B cell (primary cell): ENCODE data around the gene ZNF598. TPM values are rescaled to one million over a fixed set of nuclear protein-coding genes. Genes with fewer than 3 reads are reported as not detected.

Experiments
- ATAC-seq: fragments of 200-7000 bp; cut with Tn5 transposase; one replicate; pipeline ENCODE4 v1.10.0; 2021; ENCODE audit warnings: low read depth, mild to moderate bottlenecking, moderate number of reproducible peaks, moderate library complexity
- CTCF ChIA-PET: fragments of 350-600 bp; sonication (Branson Sonifier 250); formaldehyde crosslinking; loops from one replicate; lab custom pipeline; 2021; ENCODE audit warnings: antibody characterized with exemption, inconsistent platforms; lab: Charles Lee
- POLR2A ChIA-PET: fragments of 350-600 bp; sonication (Branson Sonifier 250); formaldehyde crosslinking; loops from one replicate; lab custom pipeline; 2021; ENCODE audit warnings: antibody characterized with exemption; lab: Charles Lee
- DNase-seq: peaks from one replicate; pipeline ENCODE4 v3.0.0; 2013
- H2AFZ ChIP-seq: 2 replicates; pipeline ENCODE4 v1.6.1; 2012; ENCODE audit warnings: mild to moderate bottlenecking, low read depth, low read length; ENCODE audit not compliant: insufficient read depth, poor library complexity, severe bottlenecking
- H3K27ac ChIP-seq, 2 donors: 1 replicate in 1 of 2; 2 replicates in 1 of 2; pipeline ENCODE4 v1.5.1; 2012 to 2013; ENCODE audit warnings: low read length in 2 of 2, mild to moderate bottlenecking in 2 of 2, moderate library complexity in 1 of 2
- H3K27me3 ChIP-seq, 4 experiments: fragments of 200-600 bp in 1 of 4; sonication (generic) in 1 of 4; replicated peaks in 1 of 4; 1 replicate in 2 of 4; 2 replicates in 2 of 4; pipeline versions ENCODE4 v1.6.1 to v1.7.0; 2013 to 2016; ENCODE audit warnings: low read length in 3 of 4, mild to moderate bottlenecking in 2 of 4, mixed read lengths in 1 of 4, moderate library complexity in 1 of 4; ENCODE audit not compliant: insufficient read depth in 4 of 4, control insufficient read depth in 3 of 4; ENCODE audit errors: control extremely low read depth in 1 of 4
- H3K36me3 ChIP-seq, 2 experiments: replicated peaks in 1 of 2; 1 replicate in 1 of 2; 2 replicates in 1 of 2; pipeline versions ENCODE4 v1.6.1 to v1.7.1; 2013; ENCODE audit warnings: low read length in 1 of 2; ENCODE audit not compliant: insufficient read depth in 2 of 2, control insufficient read depth in 1 of 2; ENCODE audit errors: control extremely low read depth in 1 of 2, extremely low read depth in 1 of 2
- H3K4me1 ChIP-seq, 2 donors: fragments of 200-600 bp in 1 of 2; sonication (generic) in 1 of 2; 1 replicate in 1 of 2; 2 replicates in 1 of 2; pipeline versions ENCODE4 v1.5.1 to v1.6.1; 2013 to 2017; ENCODE audit warnings: low read length in 2 of 2; ENCODE audit not compliant: control insufficient read depth in 2 of 2, insufficient read depth in 2 of 2
- H3K4me2 ChIP-seq: replicated peaks from 2 replicates; pipeline ENCODE3; 2012; ENCODE audit warnings: mild to moderate bottlenecking, low read depth, low read length; ENCODE audit not compliant: poor library complexity, severe bottlenecking
- H3K4me3 ChIP-seq, 5 experiments: fragments of 200-600 bp in 1 of 5; sonication (generic) in 1 of 5; 1 replicate in 3 of 5; 2 replicates in 2 of 5; pipeline versions ENCODE4 v1.5.1 to v1.7.0; 2011 to 2016; ENCODE audit warnings: low read length in 4 of 5, mild to moderate bottlenecking in 4 of 5, low read depth in 2 of 5, control low read depth in 1 of 5, moderate library complexity in 1 of 5; ENCODE audit not compliant: insufficient read depth in 1 of 5; ENCODE audit errors: control extremely low read depth in 1 of 5, extremely low read depth in 1 of 5
- H3K79me2 ChIP-seq: fragments of 200-600 bp; sonication (generic); one replicate; pipeline ENCODE4 v1.6.0; 2016; ENCODE audit warnings: low read length; ENCODE audit not compliant: control insufficient read depth, insufficient read depth
- H3K9ac ChIP-seq: fragments of 200-600 bp; sonication (generic); 2 replicates; pipeline ENCODE4 v1.6.1; 2017; ENCODE audit warnings: mild to moderate bottlenecking, low read length, moderate library complexity
- H3K9me3 ChIP-seq, 3 donors: one replicate each; pipeline versions ENCODE4 v1.6.1 to v1.7.1; 2013; ENCODE audit warnings: low read length in 2 of 3; ENCODE audit not compliant: control insufficient read depth in 2 of 3, insufficient read depth in 1 of 3; ENCODE audit errors: control extremely low read depth in 1 of 3
- H4K20me1 ChIP-seq: 2 replicates; pipeline ENCODE4 v1.6.0; 2012; ENCODE audit warnings: mild to moderate bottlenecking, low read length; ENCODE audit not compliant: insufficient read depth, control insufficient read depth, poor library complexity, severe bottlenecking
- H3K27ac Mint-ChIP-seq: one replicate; pipeline ENCODE4 v1.8.0; 2021; ENCODE audit warnings: mixed read lengths
- H3K27me3 Mint-ChIP-seq: one replicate; pipeline ENCODE4 v1.8.0; 2021; ENCODE audit warnings: mixed read lengths
- H3K4me1 Mint-ChIP-seq: one replicate; pipeline ENCODE4 v1.8.0; 2021; ENCODE audit warnings: mixed read lengths
- H3K4me3 Mint-ChIP-seq: one replicate; pipeline ENCODE4 v1.8.0; 2021; ENCODE audit warnings: mixed read lengths
- H3K9me3 Mint-ChIP-seq: one replicate; pipeline ENCODE4 v1.8.0; 2022; ENCODE audit warnings: mixed read lengths; ENCODE audit not compliant: insufficient read depth
- CTCF ChIP-seq: fragments of 200-600 bp; IDR thresholded peaks from one replicate; pipeline ENCODE4 v1.8.0; 2022; ENCODE audit warnings: antibody characterized with exemption, mild to moderate bottlenecking
- EZH2 ChIP-seq: IDR thresholded peaks from 2 replicates; pipeline ENCODE4 v1.6.1; 2012; ENCODE audit warnings: borderline replicate concordance, low read depth, mild to moderate bottlenecking, moderate library complexity, low read length; ENCODE audit not compliant: insufficient read depth, poor library complexity, severe bottlenecking
- WGBS: methylation state at CpG from one replicate; pipeline ENCODE4 v1.1.5; 2013; ENCODE audit warnings: missing lambda C conversion rate; ENCODE audit not compliant: insufficient coverage; 5-methylcytosine and 5-hydroxymethylcytosine counted together
- intact Hi-C: fragments of 100-400 bp; cut with micrococcal nuclease; formaldehyde crosslinking; loops from one replicate; pipeline ENCODE4 v1.10.0; 2022
- polyA plus RNA-seq: library from polyadenylated mRNA; depleted of rRNA; stranded (reverse); fragments of >200 nt; gene quantifications from 2 replicates; pipeline ENCODE4 v1.2.3, GENCODE V29; 2012
- total RNA-seq, 2 donors: library from RNA; stranded (reverse); fragments of 120-200 nt in 1 of 2; gene quantifications; 1 replicate in 1 of 2; 2 replicates in 1 of 2; pipeline versions ENCODE4 v1.2.3 to v1.2.4, GENCODE V29; 2013 to 2022

Gene ZNF598
- total and polyA plus RNA-seq, 2 donors (not counting 1 experiment from before 2014, with no cell fraction given), result 49.5 to 61.5 TPM

GRCh38 chr16:1999866-2000514 is 9.6 kb downstream of the ZNF598 start:
- Mint-ChIP-seq H3K4me1 (peaks cover 10% of the 10 kb centered on the region), H3K27ac (no peak overlapping the region), H3K4me3 (no peak overlapping the region), H3K27me3 (no peaks in the 10 kb centered on the region), H3K9me3 (no peaks in the 10 kb centered on the region)
- Histone ChIP-seq H4K20me1 (peaks cover 46% of the 10 kb centered on the region), H2AFZ (no peak overlapping the region), H3K9me3 (no peaks in the 10 kb centered on the region), H3K36me3 (peaks cover 0 to 49% of the 10 kb centered on the region in 2 experiments), H3K4me3 (no peak overlapping the region), H3K27ac (no peak overlapping the region), H3K4me1 (peaks cover 6 to 11% of the 10 kb centered on the region in 2 donors), H3K4me2 (no peak overlapping the region), H3K79me2 (peaks cover 28% of the 10 kb centered on the region), H3K27me3 (no peaks in the 10 kb centered on the region), H3K9ac (no peak overlapping the region)
- ChIA-PET POLR2A (interaction anchor here (0.5 kb wide), 1 partner anchor 156 kb away, joined by 4 read pairs; no protein-coding TSS in a partner anchor), CTCF (interaction anchor here (1.1 kb wide), 1 partner anchor 501 kb away, joined by 3 read pairs; no protein-coding TSS in a partner anchor)
- TF ChIP-seq EZH2, result no peak
- intact Hi-C loops, result loop anchor here (10.0 kb wide), 1 partner anchor 55 kb away; the partner anchor contains the start of gene MSRB1
- ATAC-seq, result no peak
- no peak for DNase-seq
- WGBS, result 98% methylated on average over 24 of the region's 28 CpGs

GRCh38 chr16:1998852-1999801 is 10.5 kb downstream of the ZNF598 start:
- Mint-ChIP-seq H3K9me3 (no peaks in the 10 kb centered on the region), H3K4me3 (no peak overlapping the region), H3K27me3 (no peaks in the 10 kb centered on the region), H3K4me1 (peaks cover 4% of the 10 kb centered on the region), H3K27ac (no peak overlapping the region)
- H2AFZ ChIP-seq, result no peak overlapping the region
- intact Hi-C loops, result loop anchor here (10.0 kb wide), 1 partner anchor 54 kb away; the partner anchor contains the start of gene MSRB1
- H3K9me3 ChIP-seq, result no peaks in the 10 kb centered on the region
- ATAC-seq, result no peak
- H3K4me2 ChIP-seq, result no peak overlapping the region
- H3K36me3 ChIP-seq, result peaks cover 0 to 49% of the 10 kb centered on the region in 2 experiments
- H3K4me1 ChIP-seq, result peaks cover 3 to 6% of the 10 kb centered on the region in 2 donors
- H3K9ac ChIP-seq, result no peak overlapping the region
- ChIA-PET CTCF (no interaction called here), POLR2A (interaction anchor here (0.5 kb wide), 2 partner anchors 58 to 157 kb away, joined by 3 to 4 read pairs; no protein-coding TSS in a partner anchor)
- WGBS, result 94% methylated on average over 39 of the region's 39 CpGs
- no peak for TF ChIP-seq CTCF
- no peak for TF ChIP-seq EZH2
- H3K79me2 ChIP-seq, result peaks cover 19% of the 10 kb centered on the region
- H3K27ac ChIP-seq, result no peak overlapping the region
- no peaks in the 10 kb centered on the region for H3K27me3 ChIP-seq
- H4K20me1 ChIP-seq, result peaks cover 37% of the 10 kb centered on the region
- no peak overlapping the region for H3K4me3 ChIP-seq
- no peak for DNase-seq
